GM12873 (cell line): ENCODE data around the gene RETREG1.

Source experiments
- CTCF ChIP-seq: IDR thresholded peaks from 2 replicates; pipeline ENCODE4 v1.5.1; 2012; ENCODE audit warnings: low read depth, mild to moderate bottlenecking, moderate library complexity, low read length, control low read depth; ENCODE audit not compliant: insufficient read depth; ENCODE audit errors: missing control alignments

The RETREG1 gene

GRCh38 chr5:16515532-16515931, 101.3 kb downstream of the RETREG1 start:
- TF ChIP-seq CTCF = no peak

GRCh38 chr5:16510098-16510497, 106.7 kb downstream of the RETREG1 start:
- no peak for TF ChIP-seq CTCF

GRCh38 chr5:16508730-16509531, 107.9 kb downstream of the RETREG1 start:
- no peak for TF ChIP-seq CTCF

GRCh38 chr5:16507716-16508115, 109.1 kb downstream of the RETREG1 start:
- no peak for TF ChIP-seq CTCF

DNA sequence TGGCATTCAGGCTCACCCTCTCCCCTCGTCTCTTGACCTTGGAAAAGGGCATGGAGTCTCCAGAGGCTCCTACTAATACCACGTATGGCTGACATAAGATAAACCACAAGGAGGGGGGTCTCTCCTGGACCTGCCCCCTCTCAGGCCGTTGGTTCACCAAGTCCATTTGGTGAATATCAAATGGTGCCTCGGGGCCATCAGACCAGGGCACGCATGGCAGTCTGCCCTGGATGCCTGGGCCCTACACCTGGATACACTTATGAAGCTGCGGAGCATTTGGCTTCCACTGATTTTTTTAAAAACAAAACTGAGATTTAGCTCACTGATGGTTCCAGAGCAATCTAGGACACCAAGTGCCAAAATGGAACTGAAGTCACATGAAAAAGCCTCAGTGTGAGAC, 110.9 kb downstream of the RETREG1 start:
- TF ChIP-seq CTCF = no peak

DNA sequence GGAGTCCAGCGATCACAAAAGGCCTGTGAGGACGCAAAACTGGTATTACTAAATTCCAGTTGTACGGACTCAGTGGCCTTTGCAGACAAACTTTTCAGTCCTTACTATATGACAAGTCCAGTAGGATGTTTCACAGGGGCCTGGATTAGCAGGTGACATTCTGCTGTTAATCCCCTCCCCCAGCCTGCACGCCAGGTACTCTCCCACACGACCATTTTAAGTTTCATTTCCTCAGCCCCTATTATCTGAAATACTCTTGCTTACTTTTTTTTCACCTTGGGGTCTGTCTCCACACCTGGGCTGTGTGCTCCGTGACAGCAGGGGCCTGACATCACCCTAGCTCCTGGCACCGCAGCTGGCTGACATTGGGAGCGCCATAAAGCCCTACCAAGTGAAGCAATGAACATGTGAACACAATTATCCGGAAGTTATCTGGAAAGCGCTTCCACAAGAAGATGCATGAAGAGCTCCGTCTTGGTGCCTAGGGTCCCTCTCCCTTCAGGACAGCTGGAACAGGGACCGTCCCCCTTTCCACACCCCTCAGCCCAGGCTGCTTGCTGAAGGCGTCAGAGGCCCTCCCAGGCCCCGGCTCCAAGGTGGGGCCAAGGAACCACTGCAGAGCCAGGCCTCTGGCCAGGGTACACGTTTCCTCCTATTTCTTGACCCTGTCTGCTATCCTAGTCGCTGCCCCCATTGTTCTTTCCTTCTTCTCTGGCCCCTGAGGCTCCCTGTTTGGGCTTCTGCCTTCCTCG, 111.5 kb downstream of the RETREG1 start:
- no peak for TF ChIP-seq CTCF

DNA sequence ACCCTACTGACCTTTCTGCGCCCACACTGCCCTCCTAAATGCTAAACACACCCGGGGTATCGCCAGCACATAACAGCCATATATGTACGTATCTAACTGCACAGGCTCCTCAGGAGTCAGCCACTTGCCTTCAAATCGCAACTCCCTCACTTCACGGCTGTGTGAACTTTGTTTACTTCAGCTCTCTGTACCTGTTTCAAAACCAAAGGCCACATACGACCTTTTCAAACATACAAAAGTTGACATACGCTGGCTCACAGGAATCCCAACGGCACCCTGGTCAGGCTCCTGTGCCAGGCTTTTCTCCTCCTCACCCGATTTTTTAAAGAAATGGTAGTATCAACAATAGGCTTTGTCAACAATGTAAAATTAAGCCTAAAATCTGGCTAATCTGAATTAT, 112.2 kb downstream of the RETREG1 start:
- TF ChIP-seq CTCF = no peak
